Activated T-cell treated with anti-CD3 and anti-CD28 coated beads, Interleukin-2, amount 50 U/mL, for 72 hours (primary cell): Measurements from ENCODE around the gene TPM3. TPM values are rescaled to one million over a fixed set of nuclear protein-coding genes. Genes with fewer than 3 reads are reported as not detected.

ENCODE experiments used
- ATAC-seq, 2 donors: fragments of 150-1000 bp; cut with Tn5 transposase; replicated peaks in 1 of 2; 2 replicates each; pipeline ENCODE4 v1.10.0; 2021; ENCODE audit warnings: moderate library complexity in 2 of 2, mild to moderate bottlenecking in 1 of 2
- DNase-seq, 2 donors: peaks; one replicate each; pipeline ENCODE4 v3.0.0; 2021 to 2022; ENCODE audit warnings: mixed read lengths in 1 of 2
- H3K27ac Mint-ChIP-seq: one replicate; pipeline ENCODE4 v1.8.0; 2022; ENCODE audit warnings: mild to moderate bottlenecking, moderate library complexity, mixed read lengths
- H3K27me3 Mint-ChIP-seq: one replicate; pipeline ENCODE4 v1.8.0; 2022; ENCODE audit warnings: low read depth, mixed read lengths
- H3K36me3 Mint-ChIP-seq, 2 donors: one replicate each; pipeline ENCODE4 v1.8.0; 2022; ENCODE audit warnings: mixed read lengths in 2 of 2, mild to moderate bottlenecking in 1 of 2; ENCODE audit not compliant: insufficient read depth in 2 of 2
- H3K4me1 Mint-ChIP-seq: one replicate; pipeline ENCODE4 v1.8.0; 2022; ENCODE audit warnings: low read depth, mixed read lengths
- H3K4me3 Mint-ChIP-seq, 2 donors: one replicate each; pipeline ENCODE4 v1.8.0; 2022; ENCODE audit warnings: mild to moderate bottlenecking in 2 of 2, mixed read lengths in 2 of 2, moderate library complexity in 2 of 2
- H3K9me3 Mint-ChIP-seq, 2 donors: one replicate each; pipeline ENCODE4 v1.8.0; 2022; ENCODE audit warnings: mixed read lengths in 2 of 2
- total RNA-seq, 2 donors: library from RNA; stranded (reverse); gene quantifications; one replicate each; pipeline ENCODE4 v1.2.3, GENCODE V29; 2022

Gene TPM3
- total RNA-seq, 2 donors from 2014 or later: 456 to 468 TPM

DNA sequence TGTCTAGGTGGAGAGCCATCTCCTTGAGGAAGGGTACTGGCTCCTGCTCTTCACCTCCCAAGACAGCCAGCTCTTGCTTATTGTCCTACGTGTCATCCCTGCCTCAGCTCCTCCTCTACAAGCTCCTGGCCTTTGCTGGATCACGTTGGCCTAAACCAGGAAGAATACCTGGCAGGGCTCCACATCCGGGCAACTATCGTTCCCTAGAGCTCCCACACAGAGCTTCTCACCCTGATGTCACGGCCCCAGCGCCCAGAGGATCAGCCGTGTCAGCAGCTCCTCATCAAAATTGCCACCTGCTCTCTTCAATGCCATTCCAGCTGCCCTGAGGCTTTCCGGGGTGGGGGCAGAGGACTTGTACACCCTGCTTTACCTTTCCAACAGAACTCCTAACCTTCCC lies 1.9 kb upstream of the TPM3 start:
- ATAC-seq (no peak), DNase-seq (no peak)
- H3K36me3 Mint-ChIP-seq: no peaks in the 10 kb centered on the region
- H3K27ac Mint-ChIP-seq: no peak overlapping the region
- peaks cover 7% of the 10 kb centered on the region for H3K4me1 Mint-ChIP-seq
- no peaks in the 10 kb centered on the region for H3K9me3 Mint-ChIP-seq
- H3K27me3 Mint-ChIP-seq: peaks cover 34% of the 10 kb centered on the region
- no peak overlapping the region for H3K4me3 Mint-ChIP-seq

DNA sequence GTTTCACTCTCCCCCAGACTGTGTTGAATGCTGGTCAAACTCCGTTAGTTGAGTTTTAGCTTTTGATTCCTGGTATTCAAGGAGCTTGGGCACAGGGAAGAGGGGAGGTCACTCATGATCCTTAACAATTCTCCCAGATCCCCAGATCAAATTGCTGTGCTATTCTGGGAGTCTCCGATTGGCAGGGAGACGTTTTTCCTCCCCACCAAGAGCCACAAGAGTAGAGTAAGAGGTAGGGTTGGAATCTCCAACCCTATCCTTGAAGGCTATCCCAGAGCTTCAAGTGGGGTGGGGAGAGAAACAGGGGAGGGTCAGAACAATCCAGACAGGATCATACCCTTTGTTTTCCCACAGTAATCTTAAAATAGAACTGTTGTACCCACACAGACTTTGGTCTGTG lies 576 bp upstream of the TPM3 start:
- Mint-ChIP-seq H3K4me1 (peaks cover 7% of the 10 kb centered on the region), H3K27ac (no peak overlapping the region), H3K9me3 (no peaks in the 10 kb centered on the region), H3K36me3 (no peaks in the 10 kb centered on the region), H3K27me3 (peaks cover 34% of the 10 kb centered on the region), H3K4me3 (no peak overlapping the region)
- DNase-seq (no peak), ATAC-seq (no peak)

DNA sequence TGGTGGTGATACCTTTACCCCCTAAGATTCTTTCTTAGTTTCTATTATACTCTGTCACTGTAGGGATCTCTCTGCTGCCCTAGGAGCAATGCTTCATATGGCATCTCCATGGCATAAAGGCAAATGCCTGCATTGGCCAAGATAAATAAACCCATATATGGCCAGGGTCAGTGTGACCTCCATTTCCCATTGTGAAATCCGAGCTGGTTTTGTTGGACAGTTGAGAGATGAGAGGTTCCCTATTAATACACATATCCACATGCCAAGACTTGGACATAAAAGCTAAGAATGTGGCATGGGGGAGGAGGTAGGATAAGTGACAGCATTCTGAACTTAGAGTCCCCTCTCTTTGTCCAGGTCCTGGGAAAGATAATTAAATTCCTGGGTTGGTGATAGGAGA lies 1.4 kb downstream of the TPM3 start:
- H3K4me1 Mint-ChIP-seq: peaks cover 20% of the 10 kb centered on the region
- no peak overlapping the region for H3K27ac Mint-ChIP-seq
- H3K9me3 Mint-ChIP-seq: no peaks in the 10 kb centered on the region
- no peaks in the 10 kb centered on the region for H3K36me3 Mint-ChIP-seq
- peaks cover 34% of the 10 kb centered on the region for H3K27me3 Mint-ChIP-seq
- no peak overlapping the region for H3K4me3 Mint-ChIP-seq
- ATAC-seq: no peak
- no peak for DNase-seq

- H3K27ac Mint-ChIP-seq: no peak overlapping the region
These were observed 4.9 kb downstream of the TPM3 start for GRCh38 chr1:154186852-154187501.

DNA sequence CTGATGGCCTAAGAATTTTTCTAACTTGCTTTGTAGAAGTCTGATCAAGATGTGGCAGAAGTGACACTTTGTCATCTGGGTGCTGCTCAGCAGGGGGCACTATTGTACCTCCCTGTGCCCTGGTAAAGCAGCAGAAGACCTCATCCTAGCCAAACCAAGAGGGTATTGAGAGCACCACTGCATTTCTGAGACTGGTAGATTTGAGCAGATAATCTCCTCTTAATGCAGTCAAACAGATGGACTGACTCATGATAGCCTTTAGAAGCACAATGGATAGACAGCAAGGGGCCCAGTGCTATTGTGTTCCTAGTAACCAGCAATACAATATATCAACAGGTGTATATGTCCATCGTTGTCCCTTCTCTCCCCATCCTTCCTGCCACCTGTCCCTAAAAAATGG lies 5.7 kb downstream of the TPM3 start:
- peaks cover 6 to 13% of the 10 kb centered on the region in 2 donors for H3K36me3 Mint-ChIP-seq
- H3K9me3 Mint-ChIP-seq: no peaks in the 10 kb centered on the region
- H3K4me1 Mint-ChIP-seq: peaks cover 24% of the 10 kb centered on the region
- DNase-seq (peak; percentile 79), ATAC-seq (no peak)
- H3K27me3 Mint-ChIP-seq: peaks cover 3% of the 10 kb centered on the region
- H3K27ac Mint-ChIP-seq: no peak overlapping the region
- H3K4me3 Mint-ChIP-seq: no peak overlapping the region

More at GRCh38 chr1:154186852-154187501, 4.9 kb downstream of the TPM3 start:
- no peak for DNase-seq
- Mint-ChIP-seq H3K9me3 (no peaks in the 10 kb centered on the region), H3K27me3 (peaks cover 11% of the 10 kb centered on the region), H3K4me3 (no peak overlapping the region), H3K4me1 (peaks cover 20% of the 10 kb centered on the region), H3K36me3 (peaks cover 4 to 8% of the 10 kb centered on the region in 2 donors)
- ATAC-seq: no peak

- DNase-seq (peak; percentile 96 to 97), ATAC-seq (peak; percentile 82 to 87)
- H3K9me3 Mint-ChIP-seq: no peaks in the 10 kb centered on the region
- H3K27me3 Mint-ChIP-seq: no peaks in the 10 kb centered on the region
- H3K36me3 Mint-ChIP-seq: peaks cover 11 to 32% of the 10 kb centered on the region in 2 donors
- peak overlapping the region; percentile 93 to 97 for H3K4me3 Mint-ChIP-seq
- peak overlapping the region; percentile 97 for H3K27ac Mint-ChIP-seq
- peaks cover 53% of the 10 kb centered on the region for H3K4me1 Mint-ChIP-seq
These were observed 8.6 kb downstream of the TPM3 start for GRCh38 chr1:154183046-154183915.

- H3K36me3 Mint-ChIP-seq: peaks cover 11 to 32% of the 10 kb centered on the region in 2 donors
- H3K9me3 Mint-ChIP-seq: no peaks in the 10 kb centered on the region
- ATAC-seq (peak; percentile 75 to 76), DNase-seq (peak; percentile 82 to 88)
- peaks cover 61% of the 10 kb centered on the region for H3K4me1 Mint-ChIP-seq
- peak overlapping the region; percentile 97 for H3K27ac Mint-ChIP-seq
- no peaks in the 10 kb centered on the region for H3K27me3 Mint-ChIP-seq
- H3K4me3 Mint-ChIP-seq: peak overlapping the region; percentile 93 to 97
These were observed 9.4 kb downstream of the TPM3 start for GRCh38 chr1:154182344-154183045.

DNA sequence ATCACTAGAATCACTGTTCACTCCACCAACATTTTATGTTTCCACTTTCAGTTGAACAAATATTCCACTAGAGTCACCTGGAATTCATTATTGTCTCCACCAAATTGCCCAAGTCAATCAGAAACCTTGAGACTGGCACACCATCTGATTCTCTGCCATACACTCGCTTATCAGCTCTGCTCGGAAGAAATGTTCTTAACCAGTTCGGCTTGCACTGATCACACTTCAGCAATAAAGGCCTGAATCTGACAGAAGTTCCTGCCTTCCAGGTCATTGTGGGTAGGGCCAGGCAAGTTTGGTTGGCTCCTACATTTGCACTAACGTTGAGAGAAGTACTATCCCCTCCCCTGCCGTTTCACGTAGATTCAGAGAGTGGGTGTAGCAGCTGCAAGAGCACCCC lies 10.0 kb downstream of the TPM3 start:
- Mint-ChIP-seq H3K27ac (peak overlapping the region; percentile 97), H3K9me3 (no peaks in the 10 kb centered on the region), H3K4me3 (peak overlapping the region; percentile 93 to 97), H3K27me3 (no peaks in the 10 kb centered on the region), H3K4me1 (peaks cover 64% of the 10 kb centered on the region), H3K36me3 (peaks cover 11 to 32% of the 10 kb centered on the region in 2 donors)
- DNase-seq (no peak), ATAC-seq (no peak)

DNA sequence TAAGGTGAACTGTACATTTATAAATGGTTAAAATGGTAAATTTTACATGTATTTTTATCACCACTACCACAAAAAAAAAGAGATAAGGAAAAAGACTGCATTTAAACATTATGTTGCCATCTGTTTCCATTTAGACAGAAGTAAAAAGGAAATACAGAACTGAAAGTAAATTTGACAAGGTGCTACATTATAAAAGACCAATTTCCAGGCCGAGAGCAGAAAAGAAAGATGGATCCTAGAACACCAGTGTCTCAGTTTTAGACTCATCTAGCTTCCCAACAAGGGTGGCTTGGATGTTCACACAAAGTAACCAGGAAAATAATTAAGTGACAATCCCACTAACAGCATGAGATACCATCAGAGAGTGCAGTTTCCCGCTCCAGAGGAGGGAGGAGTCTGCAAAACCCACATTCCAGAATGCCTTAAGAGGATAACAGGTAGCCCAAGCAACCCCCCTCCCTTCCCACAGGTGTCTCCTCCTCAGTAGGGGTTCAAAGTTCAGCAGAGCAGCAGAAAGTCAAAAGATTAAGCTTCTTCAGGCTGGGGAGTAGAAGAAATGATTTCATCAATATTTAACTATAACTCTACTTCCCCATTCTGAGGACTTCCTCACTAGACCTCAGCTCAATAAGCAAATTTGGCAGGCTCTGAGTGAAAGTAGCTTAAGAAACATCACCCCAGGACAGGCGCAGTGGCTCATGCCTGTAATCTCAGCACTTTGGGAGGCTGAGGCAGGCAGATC lies 11.8 kb downstream of the TPM3 start:
- Mint-ChIP-seq H3K36me3 (peaks cover 11 to 34% of the 10 kb centered on the region in 2 donors), H3K9me3 (no peaks in the 10 kb centered on the region), H3K4me3 (peak overlapping the region; percentile 90 to 97), H3K4me1 (peaks cover 66% of the 10 kb centered on the region), H3K27me3 (no peaks in the 10 kb centered on the region), H3K27ac (peak overlapping the region; percentile 91)
- ATAC-seq: no peak
- no peak for DNase-seq

GRCh38 chr1:154178911-154179811 lies 12.7 kb downstream of the TPM3 start:
- no peaks in the 10 kb centered on the region for H3K27me3 Mint-ChIP-seq
- peak overlapping the region; percentile 90 to 97 for H3K4me3 Mint-ChIP-seq
- no peak for ATAC-seq
- peaks cover 66% of the 10 kb centered on the region for H3K4me1 Mint-ChIP-seq
- no peaks in the 10 kb centered on the region for H3K9me3 Mint-ChIP-seq
- no peak for DNase-seq
- peaks cover 11 to 36% of the 10 kb centered on the region in 2 donors for H3K36me3 Mint-ChIP-seq
- H3K27ac Mint-ChIP-seq: peak overlapping the region; percentile 91

DNA sequence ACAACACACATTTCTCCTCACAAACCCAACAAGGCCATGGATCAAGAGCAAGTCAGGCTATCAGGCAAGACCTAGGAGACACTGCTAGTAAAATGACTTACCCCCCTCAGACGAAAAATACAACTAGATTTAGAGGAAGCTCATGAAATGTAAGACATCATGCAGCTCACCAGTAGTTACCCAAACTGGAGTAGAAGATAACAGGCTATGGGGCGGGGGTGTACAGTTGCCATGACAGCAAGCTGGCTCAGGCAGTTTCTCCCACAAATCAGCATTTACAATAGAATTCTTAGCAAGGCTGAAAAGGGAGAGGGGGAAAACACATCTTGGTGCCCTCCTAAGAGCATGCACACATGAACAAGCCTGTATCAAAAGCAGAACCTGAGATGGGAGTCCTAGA lies 13.9 kb downstream of the TPM3 start:
- H3K36me3 Mint-ChIP-seq: peaks cover 12 to 35% of the 10 kb centered on the region in 2 donors
- H3K27me3 Mint-ChIP-seq: no peaks in the 10 kb centered on the region
- peak overlapping the region; percentile 91 for H3K27ac Mint-ChIP-seq
- peak overlapping the region; percentile 90 to 97 for H3K4me3 Mint-ChIP-seq
- H3K4me1 Mint-ChIP-seq: peaks cover 71% of the 10 kb centered on the region
- DNase-seq: no peak
- no peak for ATAC-seq
- no peaks in the 10 kb centered on the region for H3K9me3 Mint-ChIP-seq

GRCh38 chr1:154176337-154176736 lies 15.6 kb downstream of the TPM3 start:
- peak overlapping the region; percentile 25 for H3K27ac Mint-ChIP-seq
- no peaks in the 10 kb centered on the region for H3K27me3 Mint-ChIP-seq

More at GRCh38 chr1:154176337-154176736, 15.6 kb downstream of the TPM3 start:
- Mint-ChIP-seq H3K9me3 (no peaks in the 10 kb centered on the region), H3K36me3 (peaks cover 15 to 36% of the 10 kb centered on the region in 2 donors), H3K4me3 (peak overlapping the region; percentile 11 to 22), H3K4me1 (peaks cover 79% of the 10 kb centered on the region)
- DNase-seq: no peak
- no peak for ATAC-seq
